Measurements from ENCODE around the gene MGMT.

MGMT gene

DNA sequence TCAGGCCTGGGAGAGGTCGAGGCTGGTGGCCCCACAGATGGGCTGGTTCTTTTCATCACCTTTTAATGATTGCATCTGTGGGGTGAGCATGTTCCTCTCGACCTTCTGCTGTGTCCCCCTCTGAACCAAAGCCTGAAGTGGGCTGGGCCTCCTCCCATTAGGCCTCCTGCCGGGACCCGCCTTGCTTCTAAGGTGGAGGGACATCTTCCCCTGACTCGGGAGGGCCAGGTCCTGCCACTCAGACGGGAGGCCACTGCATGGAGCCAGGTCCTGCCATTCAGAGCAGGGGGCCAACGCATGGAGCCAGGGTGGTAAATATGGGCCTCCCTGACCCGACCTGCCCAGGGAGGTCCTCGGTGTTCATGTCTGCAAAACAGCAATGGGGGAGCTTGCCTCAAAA lies 308.6 kb downstream of the MGMT start:
- TF ChIP-seq, protein P1, sequence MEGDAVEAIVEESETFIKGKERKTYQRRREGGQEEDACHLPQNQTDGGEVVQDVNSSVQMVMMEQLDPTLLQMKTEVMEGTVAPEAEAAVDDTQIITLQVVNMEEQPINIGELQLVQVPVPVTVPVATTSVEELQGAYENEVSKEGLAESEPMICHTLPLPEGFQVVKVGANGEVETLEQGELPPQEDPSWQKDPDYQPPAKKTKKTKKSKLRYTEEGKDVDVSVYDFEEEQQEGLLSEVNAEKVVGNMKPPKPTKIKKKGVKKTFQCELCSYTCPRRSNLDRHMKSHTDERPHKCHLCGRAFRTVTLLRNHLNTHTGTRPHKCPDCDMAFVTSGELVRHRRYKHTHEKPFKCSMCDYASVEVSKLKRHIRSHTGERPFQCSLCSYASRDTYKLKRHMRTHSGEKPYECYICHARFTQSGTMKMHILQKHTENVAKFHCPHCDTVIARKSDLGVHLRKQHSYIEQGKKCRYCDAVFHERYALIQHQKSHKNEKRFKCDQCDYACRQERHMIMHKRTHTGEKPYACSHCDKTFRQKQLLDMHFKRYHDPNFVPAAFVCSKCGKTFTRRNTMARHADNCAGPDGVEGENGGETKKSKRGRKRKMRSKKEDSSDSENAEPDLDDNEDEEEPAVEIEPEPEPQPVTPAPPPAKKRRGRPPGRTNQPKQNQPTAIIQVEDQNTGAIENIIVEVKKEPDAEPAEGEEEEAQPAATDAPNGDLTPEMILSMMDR (conservative IDR thresholded peaks at IDR 0.05) = no peak
- no peak overlapping the region for H3K27ac ChIP-seq

DNA sequence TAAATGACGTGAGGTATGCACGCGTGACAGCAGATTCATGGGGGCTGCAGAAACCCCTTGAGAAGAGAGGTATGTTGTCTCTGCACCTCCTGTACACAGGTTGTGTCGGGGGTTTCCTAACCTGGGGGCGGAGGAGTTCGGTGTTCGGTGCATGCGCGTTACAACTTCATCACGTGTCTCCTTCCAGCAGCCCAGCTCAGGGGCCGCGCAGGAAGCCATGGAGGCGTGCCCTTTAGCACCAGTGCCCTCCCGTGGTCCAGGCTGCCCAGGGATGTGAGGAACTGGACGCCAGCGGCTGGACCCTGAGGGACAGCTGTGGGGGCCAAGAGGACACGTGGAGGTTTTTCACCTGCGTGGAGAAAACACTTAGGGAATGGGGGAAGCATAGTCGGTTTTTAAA lies 310.6 kb downstream of the MGMT start:
- H3K27ac ChIP-seq = no peak overlapping the region
- TF ChIP-seq, protein P1 (conservative IDR thresholded peaks at IDR 0.05) = no peak

DNA sequence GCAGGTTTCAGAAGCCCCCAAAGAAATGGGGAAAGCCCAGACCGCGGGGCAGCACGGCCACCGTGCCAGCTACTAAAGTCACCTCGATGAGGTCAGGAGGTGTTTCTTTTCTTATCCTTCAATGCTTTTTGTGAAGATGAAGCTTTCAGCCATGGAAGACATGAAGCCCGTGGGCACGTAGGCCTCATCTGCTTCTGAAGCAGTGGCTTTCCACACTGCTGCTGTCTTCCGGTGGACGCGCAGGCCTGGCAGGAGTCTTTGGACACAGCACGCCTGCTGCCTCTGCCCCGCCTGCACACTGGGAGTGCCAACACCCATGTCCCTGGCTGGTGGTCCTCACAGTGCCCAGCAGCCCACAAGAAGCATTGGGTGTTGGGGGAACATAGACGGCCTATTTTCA lies 311.5 kb downstream of the MGMT start:
- H3K27ac ChIP-seq = no peak overlapping the region
- TF ChIP-seq, protein P1 (conservative IDR thresholded peaks at IDR 0.05) = no peak

DNA sequence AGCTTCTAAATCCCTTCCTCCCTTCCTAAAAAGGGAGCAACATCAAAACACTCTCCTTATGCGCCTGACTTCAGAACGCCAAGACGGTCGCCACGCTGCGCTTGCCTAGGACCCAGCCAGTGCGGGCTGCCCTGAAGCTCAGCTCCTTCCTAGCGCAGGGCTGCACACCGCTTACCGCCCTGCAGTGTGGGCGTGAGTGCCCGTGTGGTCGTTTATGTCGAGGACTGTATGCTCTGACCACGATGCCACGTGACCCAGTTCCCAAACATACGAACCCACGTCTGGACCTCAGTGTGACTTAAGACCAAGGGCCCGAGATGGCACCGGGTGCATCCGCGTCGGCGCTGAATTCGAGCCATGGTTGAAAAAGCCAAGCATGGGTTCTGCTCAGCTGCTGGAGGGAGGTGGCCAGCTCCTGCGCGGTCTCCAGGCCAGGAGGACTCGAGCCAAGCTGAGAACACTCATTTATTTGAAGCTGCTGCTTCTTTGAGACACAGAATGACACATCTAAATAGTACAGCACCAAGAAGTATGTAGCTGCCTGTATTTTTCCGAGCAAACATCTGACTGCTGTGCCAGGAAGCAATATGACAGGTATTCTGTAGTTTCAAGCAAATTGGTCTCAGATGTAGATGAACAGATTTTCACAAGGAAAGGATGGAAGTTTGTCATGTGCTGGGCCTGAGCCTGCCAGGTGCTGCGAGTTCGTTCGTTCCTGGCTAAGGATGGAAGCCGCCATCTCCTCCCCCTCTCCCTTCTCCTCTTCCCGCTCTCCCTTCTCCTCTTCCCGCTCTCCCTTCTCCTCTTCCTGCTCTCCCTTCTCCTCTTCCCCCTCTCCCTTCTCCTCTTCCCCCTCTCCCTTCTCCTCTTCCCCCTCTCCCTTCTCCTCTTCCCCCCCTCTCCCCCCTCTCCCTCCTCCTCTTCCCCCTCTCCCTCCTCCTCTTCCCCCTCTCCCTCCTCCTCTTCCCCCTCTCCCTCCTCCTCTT lies 312.4 kb downstream of the MGMT start:
- TF ChIP-seq, protein P1 (conservative IDR thresholded peaks at IDR 0.05) = no peak
- H3K27ac ChIP-seq = no peak overlapping the region

DNA sequence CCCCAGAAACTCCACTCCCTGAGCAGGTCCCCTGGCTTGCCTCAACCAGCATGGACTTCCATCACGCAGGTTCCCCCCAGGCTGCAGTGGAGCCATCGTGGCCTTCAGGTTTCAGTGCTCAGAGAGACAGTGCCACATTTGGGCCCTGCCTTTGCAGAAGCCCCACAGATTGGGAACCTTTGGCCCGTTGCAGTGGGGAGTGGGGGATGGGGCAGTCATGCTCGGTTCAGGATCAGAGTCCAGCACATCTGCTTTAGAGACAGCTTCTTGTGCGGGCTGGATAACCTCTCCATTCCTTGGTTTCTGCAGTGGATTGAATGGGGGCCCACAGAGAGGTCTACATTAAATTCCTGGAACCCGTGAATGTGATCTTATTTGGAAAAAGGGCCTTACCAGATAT lies 313.2 kb downstream of the MGMT start:
- TF ChIP-seq, protein P1 (conservative IDR thresholded peaks at IDR 0.05) = no peak
- no peak overlapping the region for H3K27ac ChIP-seq

DNA sequence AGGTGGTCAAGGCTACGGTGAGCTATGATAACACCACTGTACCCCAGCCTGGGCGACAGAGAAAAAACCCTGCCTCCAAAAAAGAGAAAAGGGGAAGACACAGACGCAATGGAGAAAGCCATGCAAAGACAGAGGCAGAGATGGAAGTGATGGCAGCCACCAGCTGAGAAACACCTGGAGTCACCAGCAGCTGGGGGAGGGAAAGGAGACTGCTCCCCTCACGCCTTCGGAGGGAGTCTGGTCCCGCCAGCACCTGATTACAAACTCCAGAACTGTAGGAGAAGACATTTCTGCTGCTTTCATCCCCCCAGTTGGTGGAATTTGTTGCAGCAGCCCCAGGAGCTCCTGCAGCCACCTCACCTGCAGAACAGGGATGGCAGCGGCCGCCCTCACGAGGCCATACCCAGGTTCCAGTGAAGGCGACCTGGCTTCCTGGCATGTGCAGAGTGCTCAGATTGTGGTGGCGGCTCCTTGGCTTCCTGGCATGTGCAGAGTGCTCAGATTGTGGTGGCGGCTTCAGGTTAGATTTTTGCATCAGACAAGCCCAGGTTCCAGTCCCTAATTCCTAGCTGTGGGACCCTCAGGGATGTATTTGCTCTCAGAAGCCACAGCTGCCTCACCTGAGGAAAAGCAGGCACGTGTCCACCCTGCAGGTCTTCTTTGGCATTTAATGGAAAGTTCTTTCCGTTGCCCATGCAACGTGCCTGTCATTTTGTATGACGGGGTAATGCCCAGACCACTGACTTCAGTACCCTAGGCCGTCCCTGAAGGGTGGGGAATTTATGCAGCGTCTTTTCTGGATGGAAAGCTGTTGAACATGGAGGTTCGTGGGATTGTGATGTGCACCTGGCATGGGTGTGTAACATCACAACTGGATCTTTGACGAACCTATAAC lies 314.1 kb downstream of the MGMT start:
- no peak overlapping the region for H3K27ac ChIP-seq
- TF ChIP-seq, protein P1 (conservative IDR thresholded peaks at IDR 0.05) = no peak

DNA sequence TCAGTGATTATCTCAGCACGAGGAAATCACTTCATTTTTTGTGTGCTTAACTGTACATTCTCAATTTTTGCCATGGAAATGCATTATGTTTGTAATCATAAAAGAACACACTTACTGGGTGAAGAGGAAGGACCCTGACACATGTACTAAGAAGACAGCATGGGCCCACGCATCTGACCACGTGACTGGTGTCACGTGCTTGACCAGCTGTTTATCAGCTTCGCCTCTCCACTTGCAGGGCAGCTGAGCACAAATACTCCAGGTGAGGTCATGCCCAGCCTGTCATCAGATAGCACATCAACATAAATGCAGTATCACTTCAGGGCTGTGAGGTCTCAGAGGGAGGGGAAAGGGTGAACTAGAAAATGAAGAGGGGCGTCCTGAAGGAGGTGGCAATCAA lies 317.2 kb downstream of the MGMT start:
- TF ChIP-seq, protein P1 (conservative IDR thresholded peaks at IDR 0.05) = no peak
- no peak overlapping the region for H3K27ac ChIP-seq

All from VCaP (cell line).